ENCODE results near the gene HOXC5.

The HOXC5 gene

GRCh38 chr12:54020591-54021405 lies 12.1 kb upstream of the HOXC5 start:
- DNase-seq: no peak

- DNase-seq: peak in 2 of 3 experiments; percentile 52 to 80
These were observed 11.3 kb upstream of the HOXC5 start for GRCh38 chr12:54021432-54022013.

GRCh38 chr12:54022960-54023884 lies 9.6 kb upstream of the HOXC5 start:
- DNase-seq: no peak

GRCh38 chr12:54024127-54024526 lies 8.7 kb upstream of the HOXC5 start:
- DNase-seq: no peak

- peak in 1 of 3 experiments; percentile 48 for DNase-seq
These were observed 8.1 kb upstream of the HOXC5 start for GRCh38 chr12:54024581-54025305.

GRCh38 chr12:54025499-54026405 lies 7.1 kb upstream of the HOXC5 start:
- no peak for DNase-seq

- no peak for DNase-seq
These were observed 6.0 kb upstream of the HOXC5 start for GRCh38 chr12:54026640-54027441.

GRCh38 chr12:54027442-54027786 lies 5.4 kb upstream of the HOXC5 start:
- no peak for DNase-seq

GRCh38 chr12:54028314-54029201 lies 4.3 kb upstream of the HOXC5 start, which contains the start of gene HOXC6:
HOXC6 (plus strand) TSS chr12:54028440; CDS start chr12:54028522, 82 bp downstream.
- no peak for DNase-seq

- no peak for DNase-seq
These were observed 3.1 kb upstream of the HOXC5 start for GRCh38 chr12:54029529-54030441.

GRCh38 chr12:54030442-54030801 lies 2.4 kb upstream of the HOXC5 start:
- DNase-seq: no peak

GRCh38 chr12:54030889-54031471 lies 1.9 kb upstream of the HOXC5 start:
- no peak for DNase-seq

GRCh38 chr12:54031480-54031879 lies 1.4 kb upstream of the HOXC5 start:
- DNase-seq: no peak

GRCh38 chr12:54032086-54032619 lies 697 bp upstream of the HOXC5 start:
- DNase-seq: no peak

- DNase-seq: peak; percentile 72 to 96 (median 87)
These were observed 493 bp downstream of the HOXC5 start for GRCh38 chr12:54033106-54033979.

GRCh38 chr12:54033980-54034784 lies 1.3 kb downstream of the HOXC5 start:
- no peak for DNase-seq
